Uterine smooth muscle cell (primary cell): ENCODE data around the gene ZMYND10. TPM values are rescaled to one million over a fixed set of nuclear protein-coding genes. Genes with fewer than 3 reads are reported as not detected.

Source experiments
- total RNA-seq: library from RNA; depleted of rRNA; stranded (reverse); fragments of >200 nt; gene quantifications from 2 replicates; pipeline ENCODE4 v1.2.3, GENCODE V29; 2014

ZMYND10 gene
- 1.2 and 2.3 TPM in 2 replicates for total RNA-seq

GRCh38 chr3:50345586-50346234, at the start of gene ZMYND10:
ZMYND10 (minus strand) TSS chr3:50345732; CDS start chr3:50345579, 153 bp downstream.

DNA sequence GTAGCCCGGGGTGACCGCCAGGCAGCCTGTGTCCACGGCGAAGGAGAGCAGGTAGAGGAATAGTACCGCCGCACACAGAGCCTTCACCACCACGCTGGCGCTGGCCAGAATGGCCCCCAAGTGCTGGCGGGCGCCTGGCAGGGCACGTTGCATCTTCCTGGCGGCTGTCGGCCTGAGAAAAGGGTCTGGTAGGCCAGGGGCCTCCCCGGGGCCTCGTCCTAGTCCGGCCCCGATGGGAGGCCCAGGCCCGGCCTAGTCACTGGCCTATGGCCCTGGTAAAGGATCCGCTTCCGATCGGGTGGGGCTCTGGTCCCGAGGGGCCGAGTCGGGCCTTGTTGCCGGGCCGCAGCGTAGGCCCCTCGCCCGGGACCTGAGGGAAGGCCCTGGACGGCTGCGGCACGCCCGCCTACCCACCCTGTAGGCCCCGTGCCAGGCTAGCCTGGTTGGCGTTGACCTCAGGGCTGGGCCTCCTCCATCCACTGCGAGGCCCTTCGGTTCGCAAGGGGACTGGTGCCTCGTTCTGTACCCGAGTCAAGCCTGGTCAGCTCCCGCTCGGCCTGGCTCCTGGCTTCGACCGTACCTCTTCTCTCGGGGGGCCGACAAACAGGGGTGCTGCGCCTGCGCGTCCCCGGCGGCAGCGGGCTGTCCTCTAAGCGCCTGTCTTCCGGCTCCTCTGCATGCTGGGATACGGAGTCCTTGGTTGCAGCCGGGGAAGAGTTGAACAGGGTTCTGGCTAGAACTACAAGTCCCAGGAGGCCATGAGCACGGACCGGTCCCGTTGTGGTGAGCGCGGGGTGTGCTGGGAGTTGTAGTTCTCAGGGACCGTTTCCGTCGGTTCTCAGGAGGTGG, 13.6 kb upstream of the ZMYND10 start, which contains the start of gene TMEM115:
Gene TMEM115 (minus strand): TSS at position 611 of the 849 bp plus-strand sequence. CDS start 458 bp downstream, at position 153.

GRCh38 chr3:50350527-50351322, 5.2 kb upstream of the ZMYND10 start, which contains the start of the genes CYB561D2 and NPRL2:
CYB561D2 (plus strand) TSS chr3:50350862; CDS start chr3:50351434, 572 bp downstream.
NPRL2 (minus strand) TSS chr3:50350775; CDS start chr3:50350652, 123 bp downstream.

DNA sequence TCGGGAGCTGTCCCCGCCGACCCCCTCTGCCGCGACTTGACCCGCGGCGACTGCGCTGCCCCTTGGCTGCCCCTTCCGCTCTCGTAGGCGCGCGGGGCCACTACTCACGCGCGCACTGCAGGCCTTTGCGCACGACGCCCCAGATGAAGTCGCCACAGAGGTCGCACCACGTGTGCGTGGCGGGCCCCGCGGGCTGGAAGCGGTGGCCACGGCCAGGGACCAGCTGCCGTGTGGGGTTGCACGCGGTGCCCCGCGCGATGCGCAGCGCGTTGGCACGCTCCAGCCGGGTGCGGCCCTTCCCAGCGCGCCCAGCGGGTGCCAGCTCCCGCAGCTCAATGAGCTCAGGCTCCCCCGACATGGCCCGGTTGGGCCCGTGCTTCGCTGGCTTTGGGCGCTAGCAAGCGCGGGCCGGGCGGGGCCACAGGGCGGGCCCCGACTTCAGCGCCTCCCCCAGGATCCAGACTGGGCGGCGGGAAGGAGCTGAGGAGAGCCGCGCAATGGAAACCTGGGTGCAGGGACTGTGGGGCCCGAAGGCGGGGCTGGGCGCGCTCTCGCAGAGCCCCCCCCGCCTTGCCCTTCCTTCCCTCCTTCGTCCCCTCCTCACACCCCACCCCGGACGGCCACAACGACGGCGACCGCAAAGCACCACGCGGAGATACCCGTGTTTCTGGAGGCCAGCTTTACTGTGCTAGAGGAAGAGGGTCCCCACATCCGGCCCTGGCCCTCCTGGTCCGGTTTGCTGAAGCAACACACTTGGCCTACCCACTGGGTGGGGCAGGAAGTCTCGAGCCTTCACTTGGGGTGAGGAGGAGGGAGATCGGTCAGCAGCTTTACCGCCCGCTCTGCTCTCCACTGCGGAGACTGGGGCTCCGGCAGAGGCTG, 4.8 kb downstream of the ZMYND10 start, which contains the start of gene RASSF1:
Gene RASSF1 (minus strand): TSS at position 389 of the 882 bp plus-strand sequence. CDS start 31 bp downstream, at position 358.

DNA sequence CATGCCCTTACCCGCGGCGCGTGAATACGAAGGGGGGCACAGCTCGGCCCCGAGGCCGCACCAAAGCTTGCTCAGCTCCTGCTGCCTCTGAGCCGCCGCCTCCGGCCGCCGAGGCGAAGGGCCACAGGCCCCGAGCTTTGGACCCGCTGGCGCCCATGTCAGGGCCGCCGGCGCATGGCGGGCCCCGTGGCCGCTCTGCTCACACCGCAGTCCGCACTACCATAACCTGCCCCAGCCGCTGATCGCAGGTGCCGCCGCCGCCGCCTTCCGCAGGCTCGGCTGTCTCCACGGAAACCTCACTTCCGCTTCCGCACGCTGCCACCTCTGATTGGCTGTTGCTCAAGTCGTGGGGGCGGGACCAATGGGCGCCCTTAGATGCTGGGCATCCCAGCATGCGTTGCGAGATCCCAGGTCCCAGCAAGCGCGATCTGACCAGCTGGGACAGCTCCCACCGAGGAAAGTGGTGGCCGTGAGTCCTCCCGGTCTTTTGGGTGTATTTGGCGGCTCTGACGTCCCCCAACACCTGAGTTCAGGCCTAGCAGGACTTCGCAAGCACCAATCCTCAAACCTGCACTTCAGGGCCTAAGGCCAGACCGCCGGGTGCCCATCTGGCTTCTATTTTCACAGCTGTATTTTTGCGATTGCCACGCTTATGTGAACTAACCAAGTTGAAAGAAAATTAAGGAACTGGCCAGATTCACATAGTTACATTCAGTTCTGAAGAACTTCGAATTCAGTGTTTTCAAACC, 17.4 kb downstream of the ZMYND10 start, which contains the start of gene TUSC2:
Gene TUSC2 (minus strand): TSS at position 281 of the 749 bp plus-strand sequence. CDS start 124 bp downstream, at position 157.

GRCh38 chr3:50322386-50323091, 23.0 kb downstream of the ZMYND10 start, which contains the start of gene HYAL2:
HYAL2 (minus strand) TSS chr3:50322745; CDS start chr3:50320489, 2,256 bp downstream.

DNA sequence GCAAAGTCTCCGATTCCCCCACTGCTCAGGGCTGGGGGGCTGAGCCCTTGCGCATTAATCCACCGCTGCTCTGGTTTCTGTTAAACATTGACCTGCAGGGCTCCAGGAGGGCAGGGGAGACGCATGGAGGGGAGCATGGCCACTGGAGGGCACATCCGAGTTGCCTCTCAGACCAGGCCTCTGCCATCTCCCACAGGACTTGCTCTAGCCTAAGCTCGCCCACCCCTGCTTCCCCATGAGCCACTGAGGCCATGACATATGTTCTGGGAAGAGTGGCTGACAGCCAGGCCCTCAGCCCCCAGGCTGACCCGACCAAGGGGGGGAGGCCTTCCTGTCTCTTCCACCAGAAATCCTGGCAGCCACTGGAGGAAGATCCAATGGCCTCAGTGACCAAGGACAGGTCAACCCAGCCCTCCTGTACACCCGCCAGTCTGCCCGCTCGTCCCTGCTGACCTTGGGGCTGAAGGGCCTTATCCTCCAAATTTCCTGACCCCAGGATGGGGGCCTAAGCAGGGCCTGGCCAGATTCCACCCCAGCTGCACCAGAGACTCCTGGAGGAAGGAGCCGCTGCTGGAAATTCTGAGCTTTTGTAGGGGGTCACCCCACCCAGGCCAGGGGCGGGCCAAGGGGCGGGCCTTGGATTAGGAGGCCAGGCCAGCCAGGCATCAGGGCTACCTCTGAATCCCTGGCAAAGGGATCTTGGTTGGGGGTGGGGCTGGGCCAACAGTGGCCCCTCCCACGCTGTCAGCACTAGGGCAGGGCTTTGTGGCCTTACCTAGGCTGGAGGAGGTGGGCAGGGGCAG, 42.3 kb downstream of the ZMYND10 start, which contains the start of gene HYAL1:
Gene HYAL1 (minus strand): TSS at position 562 of the 803 bp plus-strand sequence. CDS start 618 bp downstream, outside the sequence.

DNA sequence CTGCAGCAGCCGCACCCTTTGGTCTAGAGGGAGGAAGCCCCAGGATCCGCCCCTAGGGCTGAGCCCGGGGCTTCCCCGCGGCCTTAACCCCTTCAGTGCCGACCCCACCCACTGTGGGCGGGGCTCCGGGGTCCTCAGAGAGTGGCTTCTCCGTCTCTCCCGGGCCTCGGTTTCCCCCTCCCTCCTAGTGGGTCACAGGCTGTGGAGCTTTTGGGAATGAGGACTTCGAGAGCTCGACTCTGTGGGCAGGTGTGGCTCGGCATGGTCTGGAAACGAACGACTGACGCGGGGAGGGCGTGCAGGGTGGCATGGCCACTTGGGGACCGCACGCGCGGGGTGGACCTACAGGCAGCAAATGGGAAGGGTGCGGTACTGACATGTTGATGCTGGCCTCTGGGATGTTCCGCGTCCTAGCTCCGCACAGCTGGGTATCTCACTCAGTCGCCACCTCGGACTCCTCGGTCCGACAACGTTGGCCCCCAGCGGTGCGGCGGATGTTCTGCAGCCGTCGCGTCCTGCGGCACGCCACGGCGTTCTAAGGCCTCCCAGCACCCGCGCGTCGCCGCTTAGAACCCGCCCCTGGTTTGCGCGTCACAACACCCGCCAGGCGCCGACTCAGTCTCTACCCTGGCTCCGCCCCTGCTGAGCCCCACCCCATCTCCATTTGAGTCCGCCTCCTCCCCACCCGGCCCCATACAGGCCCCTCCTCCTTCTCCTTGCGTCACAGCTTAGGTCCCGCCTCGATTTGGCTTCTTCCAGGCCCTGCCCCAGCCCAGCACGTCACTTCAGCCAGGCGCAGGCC, 46.5 kb downstream of the ZMYND10 start, which contains the start of the genes HYAL3 and NAA80:
Gene HYAL3 (minus strand): TSS at position 570 of the 802 bp plus-strand sequence. CDS start 3,803 bp downstream, outside the sequence.
Gene NAA80 (minus strand): TSS at position 570 of the 802 bp plus-strand sequence. CDS start 1,942 bp downstream, outside the sequence.

GRCh38 chr3:50292159-50293078, 53.1 kb downstream of the ZMYND10 start, which contains the start of gene IFRD2:
IFRD2 (minus strand) TSS chr3:50292429; CDS start chr3:50292274, 155 bp downstream.

Other genes starting within 250 kb of the ZMYND10 start
- gene SEMA3F, start 190.4 kb downstream of the ZMYND10 start, total RNA-seq: 0.25 and 0.55 TPM in 2 replicates
- not detected in 2 replicates for gene GNAT1, start 154.1 kb downstream of the ZMYND10 start, total RNA-seq
- gene SLC38A3, start 140.5 kb downstream of the ZMYND10 start, total RNA-seq: not detected in 2 replicates
- 226 and 259 TPM in 2 replicates for gene GNAI2, start 109.5 kb downstream of the ZMYND10 start, total RNA-seq
- gene SEMA3B, start 76.6 kb downstream of the ZMYND10 start, total RNA-seq: 6.8 and 29.5 TPM in 2 replicates
- not detected in 2 replicates for gene LSMEM2, start 66.6 kb downstream of the ZMYND10 start, total RNA-seq
- gene IFRD2, start 53.3 kb downstream of the ZMYND10 start, total RNA-seq: 69.5 and 109 TPM in 2 replicates
- 3.0 and 3.2 TPM in 2 replicates for gene HYAL3, start 46.3 kb downstream of the ZMYND10 start, total RNA-seq
- gene NAA80, start 46.3 kb downstream of the ZMYND10 start, total RNA-seq: 3.4 and 4.6 TPM in 2 replicates
- 0.50 and 0.66 TPM in 2 replicates for gene HYAL1, start 42.2 kb downstream of the ZMYND10 start, total RNA-seq
- 65.6 and 66.0 TPM in 2 replicates for gene HYAL2, start 23.0 kb downstream of the ZMYND10 start, total RNA-seq
- gene TUSC2, start 17.5 kb downstream of the ZMYND10 start, total RNA-seq: 17.0 and 17.6 TPM in 2 replicates
- gene RASSF1, start 4.9 kb downstream of the ZMYND10 start, total RNA-seq: 36.9 and 42.8 TPM in 2 replicates
- 23.8 and 27.6 TPM in 2 replicates for gene NPRL2, start 5.0 kb upstream of the ZMYND10 start, total RNA-seq
- 31.2 and 39.6 TPM in 2 replicates for gene CYB561D2, start 5.1 kb upstream of the ZMYND10 start, total RNA-seq
- gene TMEM115, start 13.8 kb upstream of the ZMYND10 start, total RNA-seq: 38.7 and 44.0 TPM in 2 replicates
- under 0.01 TPM in 2 replicates for gene CACNA2D2, start 157.9 kb upstream of the ZMYND10 start, total RNA-seq
- gene C3orf18, start 222.0 kb upstream of the ZMYND10 start, total RNA-seq: 12.9 and 20.2 TPM in 2 replicates
- gene HEMK1, start 223.8 kb upstream of the ZMYND10 start, total RNA-seq: 24.0 and 30.0 TPM in 2 replicates